Measurements from ENCODE around the gene ATP5IF1.

ATP5IF1 gene

GRCh38 chr1:28239004-28239403 is 3.1 kb downstream of the ATP5IF1 start:
- DNase-seq, result no peak

- DNase-seq, result no peak
These were observed 4.1 kb downstream of the ATP5IF1 start for GRCh38 chr1:28240024-28240423.

GRCh38 chr1:28241638-28242241 is 5.8 kb downstream of the ATP5IF1 start:
- DNase-seq, result no peak

GRCh38 chr1:28243685-28244311 is 7.9 kb downstream of the ATP5IF1 start:
- DNase-seq, result peak in 3 of 6 experiments; percentile 29 to 53 (median 35)

GRCh38 chr1:28244549-28245251 is 8.8 kb downstream of the ATP5IF1 start:
- no peak for DNase-seq

- DNase-seq, result peak in 5 of 6 experiments; percentile 43 to 91 (median 85)
These were observed 10.5 kb downstream of the ATP5IF1 start for GRCh38 chr1:28246427-28246832.

- peak in 2 of 6 experiments; percentile 7 to 52 for DNase-seq
These were observed 11.8 kb downstream of the ATP5IF1 start for GRCh38 chr1:28247612-28248272.

GRCh38 chr1:28248273-28249012 is 12.5 kb downstream of the ATP5IF1 start:
- peak; percentile 61 to 87 (median 74) for DNase-seq

GRCh38 chr1:28249013-28249865 is 13.3 kb downstream of the ATP5IF1 start:
- no peak for DNase-seq

GRCh38 chr1:28249866-28250295 is 14.0 kb downstream of the ATP5IF1 start:
- no peak for DNase-seq

GRCh38 chr1:28256197-28256827 is 20.4 kb downstream of the ATP5IF1 start:
- DNase-seq, result peak in 3 of 6 experiments; percentile 37 to 51 (median 38)

- no peak for DNase-seq
These were observed 21.8 kb downstream of the ATP5IF1 start for GRCh38 chr1:28257736-28258135.

- no peak for DNase-seq
These were observed 22.8 kb downstream of the ATP5IF1 start for GRCh38 chr1:28258628-28259251.

- DNase-seq, result peak; percentile 97 to 99 (median 98)
These were observed 23.5 kb downstream of the ATP5IF1 start, which contains the start of gene SESN2 for GRCh38 chr1:28259252-28259933. SESN2 (plus strand) TSS chr1:28259518; CDS start chr1:28259848, 330 bp downstream.

GRCh38 chr1:28259934-28260802 is 24.2 kb downstream of the ATP5IF1 start:
- peak in 2 of 6 experiments; percentile 34 to 50 for DNase-seq

GRCh38 chr1:28260803-28261174 is 24.9 kb downstream of the ATP5IF1 start:
- DNase-seq, result no peak

- DNase-seq, result no peak
These were observed 29.0 kb downstream of the ATP5IF1 start for GRCh38 chr1:28264897-28265296.

- no peak for DNase-seq
These were observed 29.7 kb downstream of the ATP5IF1 start for GRCh38 chr1:28265577-28265976.

- DNase-seq, result no peak
These were observed 31.0 kb downstream of the ATP5IF1 start for GRCh38 chr1:28266920-28267322.
